Left hindlimb (tissue), 1 donor: ENCODE measurements around the gene ESD.
"Not testable (repeated sequence)": the region's sequence is repeated elsewhere in the genome, so short reads cannot be mapped to it uniquely, and the experiment has no call there.

Experiments used
- DNase-seq: peaks from one replicate; pipeline ENCODE4 v3.0.0-alpha.2; 2018

Gene ESD, protein sequence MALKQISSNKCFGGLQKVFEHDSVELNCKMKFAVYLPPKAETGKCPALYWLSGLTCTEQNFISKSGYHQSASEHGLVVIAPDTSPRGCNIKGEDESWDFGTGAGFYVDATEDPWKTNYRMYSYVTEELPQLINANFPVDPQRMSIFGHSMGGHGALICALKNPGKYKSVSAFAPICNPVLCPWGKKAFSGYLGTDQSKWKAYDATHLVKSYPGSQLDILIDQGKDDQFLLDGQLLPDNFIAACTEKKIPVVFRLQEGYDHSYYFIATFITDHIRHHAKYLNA

DNA sequence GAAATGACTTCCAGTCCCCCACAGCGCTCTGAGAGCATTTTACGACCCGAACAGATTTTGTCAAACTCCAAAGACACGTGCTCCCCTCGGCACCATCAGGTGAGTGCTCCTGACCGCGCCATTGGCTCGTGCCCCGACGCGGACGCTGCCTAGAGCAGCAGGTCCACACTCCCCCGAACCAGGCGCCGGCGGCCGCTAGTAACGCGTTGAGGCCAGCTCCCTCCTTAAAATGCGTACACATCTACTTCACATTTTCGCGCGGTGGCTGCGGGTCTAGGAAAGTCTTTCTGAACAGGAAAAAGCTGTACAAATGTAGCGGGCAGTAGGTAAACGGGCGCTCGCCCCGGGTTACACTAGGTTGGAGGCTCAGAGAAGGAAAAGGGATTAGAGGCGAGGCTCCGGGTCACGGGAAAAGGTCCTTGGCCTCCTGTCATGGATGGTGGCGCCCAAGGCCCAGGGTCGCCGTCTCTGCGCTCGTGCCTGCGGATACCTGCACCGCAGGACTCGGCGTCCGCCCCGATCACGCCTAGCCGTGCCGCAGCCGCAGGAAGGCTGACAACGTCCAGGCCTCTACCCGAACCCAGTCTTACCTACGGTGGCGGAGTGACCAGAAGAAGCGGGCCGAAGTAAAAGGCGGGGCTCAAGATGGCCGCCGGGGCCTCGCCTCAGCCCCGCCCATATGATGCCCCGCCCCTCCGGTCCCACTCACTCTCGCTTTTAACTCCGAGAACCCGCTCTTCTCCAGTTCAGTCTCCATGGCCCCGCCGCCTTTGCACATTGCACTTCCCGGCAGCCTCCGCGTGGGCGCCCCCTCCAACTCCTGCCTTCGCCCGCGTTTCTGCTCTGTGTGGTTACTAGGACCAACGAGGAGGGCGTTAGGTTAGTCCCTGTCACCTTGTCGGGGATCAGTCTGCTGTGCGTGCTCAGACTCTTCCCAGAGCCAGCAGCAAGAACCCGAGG is at the start of gene ESD:
Gene ESD, minus strand, starts transcription at position 647 of the 960 bp plus-strand sequence. CDS start 5,748 bp downstream, outside the sequence.
- peak; percentile 96 for DNase-seq

DNA sequence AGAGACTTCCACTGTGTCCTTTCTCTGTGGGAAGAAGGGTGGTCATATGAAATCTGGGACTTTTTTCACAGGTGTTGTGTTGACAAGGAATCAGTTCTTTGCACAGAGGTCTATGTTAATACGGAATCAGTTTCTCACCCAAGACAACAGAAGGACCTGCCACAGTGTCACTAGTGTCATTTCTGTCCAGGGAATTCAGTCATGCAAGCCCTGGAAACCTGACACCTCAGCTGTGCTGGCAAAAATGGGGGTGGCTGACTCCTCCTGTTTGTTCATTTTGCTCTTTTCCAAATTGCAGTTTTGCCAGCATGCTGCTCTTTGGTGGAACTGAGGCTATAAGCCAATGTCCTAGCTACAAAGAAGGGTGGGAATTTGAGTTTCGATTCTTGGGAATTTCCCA is 49.8 kb upstream of the ESD start:
- DNase-seq, result no peak

DNA sequence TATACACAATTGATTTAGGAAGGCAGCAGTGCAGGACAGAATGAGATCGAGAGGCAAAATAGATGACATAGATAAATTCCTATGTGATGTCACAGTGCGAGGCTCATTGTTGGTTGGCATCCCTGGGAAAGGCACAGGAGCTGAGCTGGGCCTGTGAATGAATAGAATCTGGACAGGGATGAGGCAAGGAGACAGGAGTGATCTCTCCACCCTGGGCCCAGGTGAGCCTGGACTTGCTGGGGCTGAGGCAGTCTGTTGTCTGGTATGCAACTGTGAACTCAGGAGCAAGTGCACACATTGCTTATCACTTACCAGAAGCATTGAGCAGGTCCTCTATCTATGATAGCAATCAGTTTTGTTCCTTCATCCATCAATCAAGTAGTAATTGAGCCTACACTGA is 48.2 kb upstream of the ESD start:
- DNase-seq, result no peak

DNA sequence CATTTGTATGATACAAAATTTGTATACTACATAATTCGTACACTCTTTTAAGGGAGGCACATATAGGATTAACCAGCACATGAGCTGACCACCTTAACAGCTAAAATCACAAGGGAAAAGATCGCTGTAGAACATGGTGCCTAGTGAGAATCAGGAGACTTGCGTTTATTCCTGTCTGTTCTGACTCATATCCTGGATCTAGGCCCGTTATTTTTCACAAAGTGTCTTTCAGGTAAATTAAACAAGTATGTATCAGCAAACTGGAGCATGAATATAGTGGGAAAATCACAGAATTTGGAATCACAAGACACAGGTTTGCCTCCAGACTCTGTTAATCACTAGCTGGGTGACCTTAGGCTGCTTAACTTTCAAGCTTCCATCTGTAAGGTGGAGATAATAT is 47.5 kb upstream of the ESD start:
- no peak for DNase-seq

DNA sequence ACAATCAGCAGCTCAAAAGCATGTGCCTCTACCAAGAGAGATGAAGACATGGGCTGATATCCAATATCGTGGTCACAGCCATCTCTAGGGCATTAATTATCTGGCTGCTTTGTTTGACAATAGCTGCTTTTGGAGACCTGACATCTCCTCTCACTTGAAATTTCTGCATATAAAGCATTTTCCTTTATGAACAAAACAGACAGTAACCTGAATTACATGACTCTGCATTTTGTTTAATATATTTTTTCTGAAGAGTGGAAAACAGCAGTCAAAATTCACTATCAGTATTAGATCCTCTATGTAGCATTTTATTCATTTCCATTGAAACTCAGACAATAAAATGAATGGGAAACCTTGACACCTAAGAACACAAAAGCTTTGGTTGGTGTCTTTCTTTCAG is 42.4 kb upstream of the ESD start:
- DNase-seq, result no peak

DNA sequence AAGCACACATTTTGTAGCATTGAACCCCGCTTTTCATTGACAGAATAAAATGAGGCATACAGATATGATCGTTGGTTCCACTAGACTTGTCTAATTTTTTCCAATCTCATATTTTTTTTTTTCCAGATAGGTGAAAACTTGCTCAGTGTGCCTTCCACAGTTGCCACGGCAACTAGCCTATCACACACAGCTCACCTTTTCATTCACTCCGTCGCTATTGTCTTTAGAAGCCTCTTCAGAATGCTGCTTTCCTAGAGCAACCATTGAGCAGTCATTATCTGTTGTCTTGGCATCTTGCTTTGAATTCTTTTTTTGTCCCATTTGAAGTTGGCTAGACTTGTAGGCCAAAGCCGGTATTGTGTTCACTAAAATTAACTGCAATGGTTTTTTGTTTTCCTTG is 37.7 kb upstream of the ESD start:
- no peak for DNase-seq

DNA sequence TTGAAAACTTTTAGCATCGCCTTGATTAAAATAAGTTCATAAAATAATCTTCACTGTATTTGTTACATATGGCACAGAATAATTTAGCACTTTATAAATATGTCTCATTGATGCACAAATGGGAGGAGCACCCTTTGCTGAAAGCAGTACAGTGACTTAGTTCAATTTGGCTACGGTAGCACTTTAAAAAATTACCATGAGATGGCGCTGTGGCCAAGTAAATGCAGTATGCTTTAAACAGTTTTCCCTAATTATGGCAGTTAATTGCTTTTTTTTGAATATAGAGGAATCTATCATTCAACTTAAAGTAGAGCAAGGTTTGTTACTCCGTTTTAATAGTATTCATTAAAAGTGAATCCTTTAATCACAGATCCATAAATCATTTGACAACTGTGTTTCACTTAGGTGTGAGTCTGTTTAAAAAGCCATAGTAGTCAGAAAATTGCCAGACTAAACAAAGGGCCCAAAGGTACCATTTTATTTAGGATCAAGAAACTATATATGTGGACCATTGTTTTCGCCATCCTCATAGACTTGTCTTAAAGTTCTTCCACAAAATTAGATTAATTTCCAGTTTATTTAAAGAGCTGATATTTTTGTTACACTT is 34.7 kb upstream of the ESD start:
- DNase-seq, result no peak

DNA sequence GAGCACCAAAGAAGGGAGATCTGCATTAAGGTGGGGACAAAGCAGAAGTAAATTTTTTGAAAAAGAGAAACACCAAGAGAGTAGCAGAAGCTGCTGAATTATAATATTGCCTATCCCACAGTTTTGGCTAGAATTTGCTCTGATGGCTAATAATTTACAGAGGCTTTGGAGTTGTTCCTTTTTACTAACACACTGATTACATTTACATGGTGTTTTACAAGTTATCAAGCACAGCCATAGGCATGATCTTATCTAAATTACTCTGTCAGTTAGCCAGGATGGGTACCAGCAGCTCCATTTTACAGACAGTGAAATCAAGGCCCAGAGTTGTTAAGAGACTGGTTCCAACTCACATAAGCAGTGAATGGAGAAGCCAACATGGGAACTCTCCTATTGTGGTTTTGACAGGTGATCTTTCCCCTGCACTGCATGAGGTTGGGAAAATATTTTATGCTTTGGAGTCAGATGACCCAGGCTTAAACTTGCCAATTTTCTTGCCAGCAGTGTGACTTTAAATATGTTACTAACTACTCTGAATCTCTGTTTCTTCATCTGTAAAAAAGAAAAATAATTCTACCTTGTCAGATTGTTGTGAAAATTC is 33.5 kb upstream of the ESD start:
- no peak for DNase-seq

DNA sequence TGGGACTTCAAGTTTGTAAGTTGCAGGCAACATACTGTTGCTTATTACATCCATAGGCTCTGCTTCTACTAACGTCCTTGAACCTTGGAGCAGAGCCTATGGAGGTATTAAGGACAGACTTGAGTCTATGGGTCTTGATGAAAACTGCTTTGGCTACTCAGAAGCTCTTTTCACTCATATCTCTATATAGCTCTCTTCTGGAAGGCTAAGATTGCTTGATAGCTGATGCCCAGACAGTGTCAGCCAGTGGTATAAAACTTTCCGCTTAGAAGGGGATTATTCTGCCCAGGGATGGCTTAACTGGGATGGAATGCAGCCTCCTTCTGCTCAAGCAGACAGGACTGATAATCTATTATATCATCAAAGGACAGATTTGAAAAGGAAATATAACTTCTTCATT is 25.6 kb upstream of the ESD start:
- DNase-seq, result no peak

DNA sequence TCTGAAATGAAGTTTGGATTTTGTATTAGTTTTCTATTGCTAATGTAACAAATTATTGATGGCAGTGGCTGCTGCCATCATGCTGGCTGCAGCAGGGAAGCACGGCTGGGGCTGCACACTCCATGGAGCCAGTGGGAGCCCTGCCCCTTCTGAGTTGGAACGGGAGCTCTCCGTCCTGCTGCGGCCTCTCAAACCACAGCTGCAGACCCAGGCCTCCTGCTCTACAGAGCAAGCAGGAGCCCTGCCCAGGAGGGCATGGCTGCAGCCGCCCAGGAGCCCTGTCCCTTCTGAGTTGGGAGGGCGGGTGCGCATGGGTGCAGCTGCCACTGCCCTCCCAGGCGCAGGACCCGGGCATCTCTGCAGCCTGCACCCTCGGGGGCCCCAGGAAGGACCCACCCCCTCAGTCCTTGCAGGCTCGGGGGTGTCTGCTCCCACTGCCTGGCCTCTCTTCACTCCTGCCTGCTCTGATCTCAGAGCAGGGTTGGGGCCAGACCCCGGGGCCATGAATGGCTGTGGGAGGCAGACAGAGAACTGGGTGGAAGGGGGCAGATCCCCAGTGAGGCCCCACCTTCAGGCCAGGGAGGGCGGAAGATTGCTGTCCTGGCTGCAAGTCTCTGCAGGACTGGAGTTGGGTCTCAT is 21.0 kb upstream of the ESD start:
- DNase-seq, result no peak

DNA sequence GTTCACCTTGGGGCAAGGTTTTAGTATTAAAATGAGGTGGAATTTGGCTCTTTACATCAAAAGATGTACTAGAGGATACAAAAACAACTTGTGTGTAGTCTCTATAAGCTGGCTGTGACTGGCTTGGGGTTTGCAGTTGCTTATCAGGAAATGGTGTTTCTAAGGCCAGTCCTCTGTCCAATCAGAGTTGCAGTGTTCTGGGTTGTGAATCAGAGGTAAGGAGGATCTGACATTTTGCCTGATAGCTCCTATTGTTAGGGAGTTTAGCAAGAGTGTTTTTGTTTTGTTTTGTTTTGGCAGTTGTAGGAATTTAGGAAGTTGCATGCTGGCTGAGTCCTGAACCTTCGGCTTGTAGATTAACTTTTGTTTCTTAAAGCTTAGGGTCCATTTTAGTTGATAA is 20.1 kb upstream of the ESD start:
- DNase-seq, result no peak

DNA sequence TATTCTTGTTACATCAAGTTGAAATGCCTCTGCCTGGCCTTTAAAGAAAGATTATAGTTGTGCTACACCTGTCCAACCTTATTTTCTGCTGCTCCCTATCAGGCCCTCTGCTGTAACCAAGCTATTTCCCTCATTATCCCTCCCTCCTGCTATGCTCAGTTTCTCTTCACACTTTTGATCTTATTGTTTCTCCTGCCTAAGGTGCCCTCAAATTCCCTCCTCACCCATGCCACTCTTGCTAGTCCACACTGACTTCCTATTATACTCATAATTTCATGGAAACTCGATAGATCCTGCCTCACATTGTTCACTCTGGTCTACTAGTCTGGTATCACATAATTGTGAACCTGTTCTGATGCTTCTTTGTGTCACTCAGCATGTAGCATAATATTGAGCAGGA is 19.4 kb upstream of the ESD start:
- DNase-seq, result no peak

DNA sequence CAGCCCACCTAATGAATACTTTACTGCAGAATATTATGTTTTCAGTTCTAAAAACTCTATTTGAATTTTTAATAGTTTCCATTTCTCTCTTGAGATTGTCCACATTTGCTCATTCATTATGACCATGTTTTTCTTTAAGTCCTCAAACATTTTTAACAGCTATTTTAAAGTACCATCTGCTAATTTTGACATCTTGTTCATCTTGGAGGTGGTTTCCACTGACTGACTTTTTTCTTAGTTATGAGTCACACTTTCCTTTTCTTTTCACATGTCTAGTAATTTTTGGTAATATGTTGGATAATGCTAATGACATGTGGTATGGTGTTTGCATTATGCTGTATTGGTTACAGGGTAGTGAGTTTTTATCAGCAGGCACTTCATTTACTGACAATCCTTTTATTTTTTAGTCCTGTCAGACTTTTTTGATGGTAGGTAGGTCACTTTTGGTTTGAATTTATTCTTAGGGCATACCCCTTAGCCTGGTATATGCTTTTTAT is 15.4 kb upstream of the ESD start:
- no peak for DNase-seq

DNA sequence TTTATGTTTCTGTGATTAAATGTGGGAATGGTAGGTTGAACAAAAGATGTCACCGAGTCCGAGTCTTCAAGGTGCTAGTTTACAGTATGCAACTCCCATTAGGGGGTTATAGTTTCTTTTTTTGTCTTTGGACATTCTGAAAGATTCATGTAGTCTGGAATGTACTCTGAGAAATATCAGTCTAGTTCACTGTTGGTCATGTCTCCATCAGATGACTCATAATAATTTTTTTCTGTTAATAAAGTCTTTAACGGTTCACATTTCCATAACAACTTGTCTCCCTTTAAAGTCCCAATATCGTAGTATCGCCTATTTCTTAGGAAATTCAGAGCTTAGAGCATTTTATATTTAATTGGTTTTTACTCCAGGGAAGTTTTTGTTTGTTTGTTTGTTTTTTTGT is 13.5 kb upstream of the ESD start:
- no peak for DNase-seq

DNA sequence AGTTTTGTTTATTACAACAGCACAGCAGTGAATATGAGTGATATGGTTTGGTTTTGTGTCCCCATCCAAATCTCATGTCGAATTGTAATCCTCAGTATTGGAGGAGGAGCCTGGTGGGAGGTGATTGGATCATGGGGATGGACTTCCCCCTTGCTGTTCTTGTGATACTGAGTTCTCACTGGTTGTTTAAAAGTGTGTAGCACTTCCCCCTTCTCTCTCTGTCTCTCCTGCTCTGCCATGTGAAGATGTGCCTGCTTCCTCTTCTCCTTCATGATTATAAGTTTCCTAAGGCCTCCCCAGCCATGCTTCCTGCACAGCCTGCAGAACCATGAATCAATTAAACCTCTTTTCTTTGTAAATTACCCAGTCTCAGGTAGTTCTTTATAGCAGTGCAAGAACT is 8.0 kb upstream of the ESD start:
- DNase-seq, result not testable (repeated sequence)

DNA sequence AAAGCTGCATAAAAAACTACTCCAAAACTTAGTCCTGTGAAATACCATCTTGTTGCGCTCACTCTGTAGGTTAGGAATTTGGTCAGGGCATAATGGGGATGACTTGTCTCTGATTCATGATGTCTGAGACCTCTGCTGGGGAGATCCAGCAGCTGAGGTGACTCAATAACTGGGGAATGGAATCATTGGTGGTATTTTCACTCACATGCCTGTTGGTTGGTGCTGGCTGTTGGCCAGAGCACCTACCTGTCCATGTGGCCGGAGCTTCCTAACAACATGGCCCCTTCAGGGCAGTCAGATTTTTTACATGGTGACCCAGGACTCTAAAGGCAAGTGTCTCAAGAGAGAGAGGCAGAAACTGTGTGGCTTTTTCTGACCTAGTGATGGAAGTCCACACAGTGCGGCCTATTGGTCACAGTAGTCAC is 7.4 kb upstream of the ESD start:
- no peak for DNase-seq

DNA sequence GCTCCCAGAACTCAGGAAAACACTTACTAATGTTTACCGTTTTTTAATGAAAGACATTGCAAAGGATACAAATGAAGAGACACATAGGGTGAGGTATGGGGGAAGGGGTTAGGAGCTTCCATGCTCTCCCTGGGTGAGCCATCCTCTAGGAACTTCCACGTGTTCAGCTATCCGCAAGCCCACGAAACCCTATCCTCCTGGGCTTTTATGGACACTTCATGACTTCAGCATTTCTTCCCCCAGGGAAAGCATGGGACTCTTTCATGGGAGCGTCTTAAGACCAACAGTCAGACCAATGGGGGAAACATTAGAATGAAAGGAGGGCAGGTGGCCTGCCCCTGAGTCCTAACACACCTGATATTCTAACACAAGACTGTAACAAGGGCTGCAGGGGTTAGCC is 6.6 kb upstream of the ESD start:
- no peak for DNase-seq

DNA sequence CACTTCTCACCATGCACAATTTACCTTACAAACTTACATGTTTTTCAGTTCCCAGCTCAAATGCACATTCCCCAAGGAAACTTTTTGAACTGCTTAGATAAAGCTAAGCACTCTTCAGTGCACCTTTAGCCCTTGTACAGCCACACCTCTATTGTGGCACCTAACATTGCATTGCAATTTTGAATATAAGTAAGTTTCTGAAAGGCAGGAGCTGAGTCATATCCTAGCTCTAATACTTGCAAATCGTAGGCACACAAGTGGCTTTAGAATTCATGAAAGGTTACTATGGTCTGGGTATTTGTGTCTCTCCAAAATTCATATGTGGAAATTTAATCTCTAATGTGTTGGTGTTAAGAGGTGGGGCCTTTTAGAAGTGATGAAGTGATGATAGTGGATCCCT is 4.9 kb upstream of the ESD start:
- DNase-seq, result no peak

DNA sequence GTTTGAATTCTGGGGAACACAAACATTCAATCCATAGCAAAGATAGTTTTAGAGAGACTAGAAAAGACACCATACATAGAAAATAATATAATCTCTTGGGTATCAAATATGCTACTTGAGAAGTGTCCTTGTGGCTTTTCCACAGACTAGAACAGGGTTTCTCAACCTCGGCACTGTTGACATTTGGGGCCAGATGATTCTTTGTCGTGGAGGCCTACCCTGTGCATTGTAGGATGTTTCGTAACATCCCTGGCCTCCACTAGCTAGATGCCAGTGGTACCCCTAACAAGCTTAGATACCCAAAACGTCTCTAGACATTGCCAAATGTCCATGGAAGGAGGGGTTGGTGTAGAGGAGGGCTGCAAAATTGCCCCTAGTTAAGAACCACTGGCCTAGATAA is 2.2 kb upstream of the ESD start:
- DNase-seq, result no peak

DNA sequence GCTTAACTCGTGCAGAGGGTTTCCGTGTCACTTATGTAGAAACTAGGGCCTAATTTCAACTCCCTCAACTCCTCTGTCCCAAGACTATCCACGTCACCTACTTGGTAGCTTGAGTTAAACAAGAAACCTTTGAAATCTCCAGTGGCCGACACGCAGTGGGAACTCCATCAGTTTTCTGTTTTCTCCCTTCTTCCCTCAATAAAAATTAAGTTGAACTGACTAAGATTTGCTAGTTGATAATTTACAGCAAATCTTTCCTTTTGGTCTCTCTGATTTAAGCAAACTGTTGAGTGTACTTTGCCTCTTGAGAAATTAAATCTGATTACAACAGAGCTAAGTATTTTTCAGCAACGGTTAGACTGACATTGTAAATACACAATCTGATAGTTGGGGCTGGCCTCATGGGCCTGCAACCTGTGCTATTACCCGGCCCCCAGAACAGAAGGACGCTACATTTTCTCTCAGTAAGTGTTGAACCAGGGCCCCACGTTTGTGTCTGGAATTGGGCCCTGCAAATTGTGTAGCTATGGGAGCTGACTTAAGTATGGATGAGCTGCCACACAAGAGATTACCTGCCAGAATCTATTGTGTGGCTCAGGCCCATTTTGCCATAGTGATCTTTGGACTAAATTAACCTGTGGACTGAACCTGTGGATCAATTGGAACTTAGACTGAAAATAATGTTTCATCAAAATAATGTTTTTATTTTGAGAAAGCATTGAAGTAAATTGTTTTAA is 708 bp upstream of the ESD start:
- DNase-seq, result no peak

DNA sequence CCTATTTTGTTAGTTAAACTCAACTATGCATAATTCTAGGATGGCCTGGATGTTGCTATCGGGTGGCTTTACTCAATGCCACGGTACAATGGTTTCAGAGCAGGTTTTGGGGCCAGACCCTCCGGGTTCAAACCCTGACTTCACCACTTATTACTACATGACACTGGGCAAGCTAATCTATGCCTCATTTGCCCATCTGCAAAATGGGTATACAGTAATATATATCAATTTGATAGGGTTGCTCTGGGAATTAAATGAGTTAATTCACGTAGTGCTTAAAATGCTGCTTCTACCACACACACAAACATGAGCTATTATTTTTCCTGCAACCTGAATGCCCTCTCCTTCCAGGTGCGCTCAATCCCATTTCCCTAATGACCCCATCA is 839 bp downstream of the ESD start:
- DNase-seq, result no peak

DNA sequence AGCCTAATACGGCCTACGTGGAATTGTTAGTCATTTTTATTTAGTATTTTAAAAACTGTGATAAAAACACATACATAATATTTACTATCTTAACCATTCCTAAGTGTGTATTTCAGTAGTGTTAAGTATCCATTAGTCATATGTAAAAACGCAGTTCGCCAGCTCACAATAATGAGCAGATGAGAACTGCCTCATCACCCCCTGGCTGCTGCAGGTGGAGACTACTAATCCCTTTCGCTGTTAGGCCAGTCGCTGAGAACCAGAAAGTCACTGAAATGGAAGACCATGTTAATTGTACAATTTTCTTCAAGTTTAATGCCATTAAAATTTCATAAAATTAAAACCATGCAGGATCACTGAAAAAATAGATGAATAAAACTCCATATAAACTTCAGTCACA is 1.6 kb downstream of the ESD start:
- DNase-seq, result no peak
